Glutamatergic neuron (in vitro differentiated cells): ENCODE data around the gene RAB3C. TPM values are rescaled to one million over a fixed set of nuclear protein-coding genes. Genes with fewer than 3 reads are reported as not detected.

Experiments
- DNase-seq: peaks from one replicate; pipeline ENCODE4 v3.0.0; 2022
- H3K27ac Mint-ChIP-seq: one replicate; pipeline ENCODE4 v1.8.0; 2020; ENCODE audit warnings: mild to moderate bottlenecking, mixed read lengths, inconsistent platforms; ENCODE audit not compliant: unreplicated experiment
- H3K27me3 Mint-ChIP-seq: one replicate; pipeline ENCODE4 v1.8.0; 2020; ENCODE audit warnings: mild to moderate bottlenecking, moderate library complexity, mixed read lengths, inconsistent platforms; ENCODE audit not compliant: unreplicated experiment
- H3K36me3 Mint-ChIP-seq: one replicate; pipeline ENCODE4 v1.8.0; 2020; ENCODE audit warnings: mild to moderate bottlenecking, mixed read lengths, inconsistent platforms; ENCODE audit not compliant: unreplicated experiment
- H3K4me1 Mint-ChIP-seq: one replicate; pipeline ENCODE4 v1.8.0; 2020; ENCODE audit warnings: mild to moderate bottlenecking, low read depth, mixed read lengths, inconsistent platforms; ENCODE audit not compliant: unreplicated experiment
- H3K4me3 Mint-ChIP-seq: one replicate; pipeline ENCODE4 v1.8.0; 2020; ENCODE audit warnings: mild to moderate bottlenecking, mixed read lengths, inconsistent platforms; ENCODE audit not compliant: unreplicated experiment
- H3K9me3 Mint-ChIP-seq: one replicate; pipeline ENCODE4 v1.8.0; 2020; ENCODE audit warnings: mild to moderate bottlenecking, moderate library complexity, mixed read lengths, inconsistent platforms; ENCODE audit not compliant: unreplicated experiment
- total RNA-seq: library from RNA; stranded (reverse); fragmentation: NEBNext Ultra II Directional; extraction: Animal tissue kit (Norgen Biotek cat#: 25700); gene quantifications from one replicate; pipeline ENCODE4 v1.2.1, GENCODE V29; 2021; ENCODE audit not compliant: unreplicated experiment
- TF ChIP-seq, protein P1 (sequence below): fragments of 200-600 bp; sonication (generic); IDR thresholded peaks from one replicate; pipeline ENCODE4 v1.5.0; 2021; ENCODE audit not compliant: partially characterized antibody, unreplicated experiment

Gene RAB3C
- total RNA-seq, 1 donor from 2014 or later, result 36.2 TPM

DNA sequence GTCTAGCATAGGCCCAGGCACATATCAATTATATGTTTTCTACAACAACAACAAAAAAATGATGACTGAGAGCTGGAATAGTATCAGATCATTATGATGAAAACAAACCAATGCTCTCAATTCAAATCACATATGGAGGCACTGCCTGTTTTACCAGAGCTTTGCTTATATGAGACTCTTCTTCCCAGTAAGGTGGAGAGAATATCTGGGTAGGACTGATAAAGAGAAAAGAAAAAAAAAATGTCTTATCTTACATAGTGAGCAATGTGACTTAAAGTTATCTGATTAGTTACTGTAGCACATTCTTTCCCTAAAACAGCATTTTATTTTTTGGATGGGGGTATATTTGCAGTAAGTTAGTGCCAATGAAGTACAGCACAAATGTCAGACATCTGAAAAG, 154.8 kb downstream of the RAB3C start:
- no peaks in the 10 kb centered on the region for H3K36me3 Mint-ChIP-seq
- no peak for DNase-seq
- no peak overlapping the region for H3K27ac Mint-ChIP-seq
- no peaks in the 10 kb centered on the region for H3K9me3 Mint-ChIP-seq
- no peaks in the 10 kb centered on the region for H3K27me3 Mint-ChIP-seq
- TF ChIP-seq, protein P1, sequence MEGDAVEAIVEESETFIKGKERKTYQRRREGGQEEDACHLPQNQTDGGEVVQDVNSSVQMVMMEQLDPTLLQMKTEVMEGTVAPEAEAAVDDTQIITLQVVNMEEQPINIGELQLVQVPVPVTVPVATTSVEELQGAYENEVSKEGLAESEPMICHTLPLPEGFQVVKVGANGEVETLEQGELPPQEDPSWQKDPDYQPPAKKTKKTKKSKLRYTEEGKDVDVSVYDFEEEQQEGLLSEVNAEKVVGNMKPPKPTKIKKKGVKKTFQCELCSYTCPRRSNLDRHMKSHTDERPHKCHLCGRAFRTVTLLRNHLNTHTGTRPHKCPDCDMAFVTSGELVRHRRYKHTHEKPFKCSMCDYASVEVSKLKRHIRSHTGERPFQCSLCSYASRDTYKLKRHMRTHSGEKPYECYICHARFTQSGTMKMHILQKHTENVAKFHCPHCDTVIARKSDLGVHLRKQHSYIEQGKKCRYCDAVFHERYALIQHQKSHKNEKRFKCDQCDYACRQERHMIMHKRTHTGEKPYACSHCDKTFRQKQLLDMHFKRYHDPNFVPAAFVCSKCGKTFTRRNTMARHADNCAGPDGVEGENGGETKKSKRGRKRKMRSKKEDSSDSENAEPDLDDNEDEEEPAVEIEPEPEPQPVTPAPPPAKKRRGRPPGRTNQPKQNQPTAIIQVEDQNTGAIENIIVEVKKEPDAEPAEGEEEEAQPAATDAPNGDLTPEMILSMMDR, result no peak
- H3K4me3 Mint-ChIP-seq, result no peak overlapping the region
- peaks cover 2% of the 10 kb centered on the region for H3K4me1 Mint-ChIP-seq

DNA sequence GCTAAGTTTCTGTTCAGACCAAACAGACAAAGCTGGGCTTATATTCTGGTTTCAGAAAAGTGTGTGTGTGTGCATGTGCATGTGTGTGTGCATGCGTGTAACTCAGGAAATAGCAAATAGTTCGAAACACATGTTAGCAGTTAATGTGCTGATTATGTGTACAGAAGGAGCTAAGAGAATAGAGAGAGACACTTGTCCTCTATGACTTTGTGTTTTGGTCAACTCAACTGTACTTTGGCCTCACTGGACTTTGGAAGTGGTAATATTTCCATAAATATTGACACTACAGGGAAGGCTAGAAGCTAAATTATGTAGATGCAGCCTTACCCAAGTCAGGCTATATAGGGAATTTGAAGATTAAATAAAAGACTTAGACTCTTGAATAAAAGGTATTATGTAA, 155.5 kb downstream of the RAB3C start:
- no peak for DNase-seq

DNA sequence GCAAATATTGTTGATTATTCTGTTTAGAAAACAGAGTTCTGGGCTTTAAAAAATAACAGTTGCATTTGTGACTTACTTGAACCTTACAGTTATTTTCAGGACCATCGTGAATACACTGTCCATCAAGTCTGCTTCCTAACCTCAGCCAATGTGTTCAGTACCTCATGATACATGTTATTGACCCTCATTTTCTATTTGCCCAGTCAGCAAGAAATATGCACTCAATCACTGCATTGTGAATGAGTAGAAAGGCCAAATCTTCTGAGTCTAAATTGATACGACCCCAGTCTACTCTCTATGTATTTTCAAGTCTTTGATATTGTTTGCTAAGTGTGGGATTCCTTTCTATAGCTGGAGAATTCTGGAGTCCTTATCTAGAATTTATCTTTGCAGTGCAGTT, 156.2 kb downstream of the RAB3C start:
- no peak for DNase-seq
- H3K27me3 Mint-ChIP-seq, result no peaks in the 10 kb centered on the region
- no peaks in the 10 kb centered on the region for H3K36me3 Mint-ChIP-seq
- H3K27ac Mint-ChIP-seq, result no peak overlapping the region
- no peaks in the 10 kb centered on the region for H3K9me3 Mint-ChIP-seq
- H3K4me3 Mint-ChIP-seq, result no peak overlapping the region
- TF ChIP-seq, protein P1, result no peak
- peaks cover 2% of the 10 kb centered on the region for H3K4me1 Mint-ChIP-seq

More for the DNA sequence above, 155.5 kb downstream of the RAB3C start:
- Mint-ChIP-seq H3K4me1 (peaks cover 2% of the 10 kb centered on the region), H3K27ac (no peak overlapping the region), H3K9me3 (no peaks in the 10 kb centered on the region), H3K4me3 (no peak overlapping the region), H3K27me3 (no peaks in the 10 kb centered on the region), H3K36me3 (no peaks in the 10 kb centered on the region)
- TF ChIP-seq, protein P1, result no peak

- Mint-ChIP-seq H3K27me3 (no peaks in the 10 kb centered on the region), H3K4me1 (peaks cover under 1% of the 10 kb centered on the region), H3K4me3 (no peak overlapping the region), H3K9me3 (no peaks in the 10 kb centered on the region), H3K27ac (no peak overlapping the region), H3K36me3 (no peaks in the 10 kb centered on the region)
- no peak for DNase-seq
- TF ChIP-seq, protein P1, result no peak
Observed at GRCh38 chr5:58740956-58741355, 158.1 kb downstream of the RAB3C start.

DNA sequence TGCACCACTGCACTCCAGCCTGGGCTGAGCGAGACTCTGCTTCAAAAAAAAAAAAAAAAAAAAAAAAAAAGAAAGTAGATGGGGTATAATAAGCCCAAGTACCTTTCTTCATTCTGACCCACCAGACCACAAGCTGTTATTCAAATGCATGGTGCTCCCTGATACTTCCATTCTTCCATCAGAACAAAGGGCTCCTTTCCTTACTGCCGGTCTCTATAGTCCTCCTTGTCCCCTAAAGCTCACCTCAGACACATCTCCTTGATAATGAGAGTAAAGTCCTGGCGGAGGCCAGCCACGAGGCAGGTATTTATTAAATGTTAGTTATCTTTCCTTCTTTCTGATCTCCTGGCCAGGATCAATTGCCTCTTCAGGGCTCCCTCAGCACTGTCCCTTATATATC, 162.5 kb downstream of the RAB3C start:
- H3K4me3 Mint-ChIP-seq, result no peak overlapping the region
- TF ChIP-seq, protein P1, result no peak
- H3K27me3 Mint-ChIP-seq, result no peaks in the 10 kb centered on the region
- no peaks in the 10 kb centered on the region for H3K36me3 Mint-ChIP-seq
- peaks cover 5% of the 10 kb centered on the region for H3K4me1 Mint-ChIP-seq
- DNase-seq, result no peak
- H3K27ac Mint-ChIP-seq, result no peak overlapping the region
- H3K9me3 Mint-ChIP-seq, result no peaks in the 10 kb centered on the region
